22Rv1 (cell line): Measurements from ENCODE around the gene LRRC10B.

Source experiments
- H3K27ac ChIP-seq: fragments of 450-650 bp; 2 replicates; pipeline ENCODE4 v1.5.1; 2017
- CTCF ChIP-seq: fragments of 450-650 bp; IDR thresholded peaks from 2 replicates; pipeline ENCODE4 v1.5.1; 2017; ENCODE audit warnings: mild to moderate bottlenecking
- ZFX ChIP-seq: fragments of 450-650 bp; IDR thresholded peaks from 2 replicates; pipeline ENCODE4 v1.6.1; 2017; ENCODE audit warnings: antibody characterized with exemption, borderline replicate concordance

LRRC10B gene

GRCh38 chr11:61549662-61550568 is 41.4 kb downstream of the LRRC10B start:
- H3K27ac ChIP-seq: no peak overlapping the region
- TF ChIP-seq ZFX (no peak), CTCF (no peak)

- H3K27ac ChIP-seq: no peak overlapping the region
- no peak for TF ChIP-seq ZFX
- no peak for TF ChIP-seq CTCF
These were observed 42.2 kb downstream of the LRRC10B start for GRCh38 chr11:61550665-61551227.

GRCh38 chr11:61551634-61552033 is 43.1 kb downstream of the LRRC10B start:
- TF ChIP-seq ZFX (no peak), CTCF (no peak)
- H3K27ac ChIP-seq: no peak overlapping the region

DNA sequence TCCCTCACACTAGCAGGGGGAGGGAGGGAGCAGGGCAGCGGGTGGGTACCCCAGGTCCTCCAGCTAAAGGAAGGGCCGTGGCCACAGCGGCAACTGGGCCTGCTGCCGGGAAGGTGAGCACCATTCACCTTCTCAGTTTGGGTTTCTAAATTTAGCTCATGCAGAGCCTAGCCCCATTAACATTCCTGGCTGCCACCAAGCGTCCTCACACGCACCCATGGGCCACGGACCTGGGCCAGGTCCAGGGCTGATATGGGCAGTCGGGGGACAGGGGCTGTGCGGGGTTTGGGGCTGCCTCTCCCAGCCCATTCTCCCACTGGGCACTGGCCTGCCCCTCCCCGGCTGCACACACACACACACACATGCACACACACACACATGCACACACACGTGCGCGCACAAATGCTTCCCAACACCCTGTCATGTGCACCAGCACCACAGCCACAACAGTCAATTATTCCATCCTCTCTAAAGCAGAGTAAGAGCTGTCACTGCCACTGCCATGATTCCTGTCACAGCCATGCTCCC is 43.6 kb downstream of the LRRC10B start:
- H3K27ac ChIP-seq: no peak overlapping the region
- TF ChIP-seq CTCF (no peak), ZFX (no peak)

- H3K27ac ChIP-seq: no peak overlapping the region
- no peak for TF ChIP-seq ZFX
- TF ChIP-seq CTCF: no peak
These were observed 45.0 kb downstream of the LRRC10B start for GRCh38 chr11:61553373-61554171.

DNA sequence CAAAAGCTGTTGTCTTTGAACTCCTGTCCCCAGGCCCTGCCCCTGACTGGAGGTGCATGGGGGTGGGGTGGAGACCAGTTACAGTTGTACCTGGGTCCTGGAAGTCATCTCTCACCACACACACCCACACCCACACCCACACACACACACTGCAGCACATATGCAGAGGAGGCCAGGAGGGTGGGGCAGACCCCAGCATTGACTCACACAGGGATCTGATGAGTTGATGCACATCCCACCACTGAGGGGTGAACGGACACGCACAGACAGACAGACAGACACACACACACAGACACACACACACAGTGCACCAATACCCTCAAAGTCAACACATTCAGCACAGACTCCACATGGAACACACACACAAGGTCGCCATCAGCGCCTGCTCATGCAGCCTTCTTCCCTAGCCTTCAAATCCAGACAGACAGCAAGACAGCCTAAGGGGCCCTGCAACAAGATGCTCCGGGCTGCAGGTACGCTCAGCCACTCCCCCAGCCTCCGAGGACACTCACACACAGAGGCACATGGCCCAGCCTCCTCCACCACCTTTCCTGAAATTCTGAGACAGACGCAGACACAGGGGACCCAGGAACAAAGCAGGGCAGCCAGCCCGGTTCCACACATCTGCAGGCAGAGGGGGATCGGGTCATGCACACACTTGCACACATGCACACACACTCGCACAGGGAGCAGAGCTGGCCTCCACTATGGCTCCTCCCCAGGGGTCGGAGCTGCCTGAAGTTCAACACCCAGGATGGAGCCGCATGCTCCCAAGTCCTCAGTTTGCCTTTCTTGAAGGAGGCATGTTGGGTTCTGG is 45.8 kb downstream of the LRRC10B start:
- peak overlapping the region; percentile 58 for H3K27ac ChIP-seq
- TF ChIP-seq CTCF (no peak), ZFX (no peak)
